Stimulated activated effector memory CD8-positive, alpha-beta T cell treated with anti-CD3 and anti-CD28 coated beads, Interleukin-12 subunit alpha, Interleukin-12 subunit beta, amount 100 ng/mL, for 72 hours (primary cell): ENCODE measurements around the gene SAXO1.
A peak's percentile ranks its signal among the peaks of the same experiment; 100 is the strongest.

Experiments
- ATAC-seq: fragments of 150-1000 bp; cut with Tn5 transposase; 2 replicates; pipeline ENCODE4 v1.10.0; 2021
- DNase-seq, 2 donors: peaks; one replicate each; pipeline ENCODE4 v3.0.0; 2021 to 2022; ENCODE audit warnings: low spot score in 2 of 2
- H3K27ac Mint-ChIP-seq: one replicate; pipeline ENCODE4 v1.8.0; 2022; ENCODE audit warnings: mild to moderate bottlenecking, mixed read lengths
- H3K36me3 Mint-ChIP-seq: one replicate; pipeline ENCODE4 v1.8.0; 2022; ENCODE audit warnings: mild to moderate bottlenecking, mixed read lengths
- H3K4me1 Mint-ChIP-seq: one replicate; pipeline ENCODE4 v1.8.0; 2022; ENCODE audit warnings: mixed read lengths
- H3K4me3 Mint-ChIP-seq: one replicate; pipeline ENCODE4 v1.8.0; 2022; ENCODE audit warnings: mild to moderate bottlenecking, mixed read lengths
- H3K9me3 Mint-ChIP-seq: one replicate; pipeline ENCODE4 v1.8.0; 2022; ENCODE audit warnings: mixed read lengths

The SAXO1 gene, protein sequence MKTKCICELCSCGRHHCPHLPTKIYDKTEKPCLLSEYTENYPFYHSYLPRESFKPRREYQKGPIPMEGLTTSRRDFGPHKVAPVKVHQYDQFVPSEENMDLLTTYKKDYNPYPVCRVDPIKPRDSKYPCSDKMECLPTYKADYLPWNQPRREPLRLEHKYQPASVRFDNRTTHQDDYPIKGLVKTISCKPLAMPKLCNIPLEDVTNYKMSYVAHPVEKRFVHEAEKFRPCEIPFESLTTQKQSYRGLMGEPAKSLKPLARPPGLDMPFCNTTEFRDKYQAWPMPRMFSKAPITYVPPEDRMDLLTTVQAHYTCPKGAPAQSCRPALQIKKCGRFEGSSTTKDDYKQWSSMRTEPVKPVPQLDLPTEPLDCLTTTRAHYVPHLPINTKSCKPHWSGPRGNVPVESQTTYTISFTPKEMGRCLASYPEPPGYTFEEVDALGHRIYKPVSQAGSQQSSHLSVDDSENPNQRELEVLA

DNA sequence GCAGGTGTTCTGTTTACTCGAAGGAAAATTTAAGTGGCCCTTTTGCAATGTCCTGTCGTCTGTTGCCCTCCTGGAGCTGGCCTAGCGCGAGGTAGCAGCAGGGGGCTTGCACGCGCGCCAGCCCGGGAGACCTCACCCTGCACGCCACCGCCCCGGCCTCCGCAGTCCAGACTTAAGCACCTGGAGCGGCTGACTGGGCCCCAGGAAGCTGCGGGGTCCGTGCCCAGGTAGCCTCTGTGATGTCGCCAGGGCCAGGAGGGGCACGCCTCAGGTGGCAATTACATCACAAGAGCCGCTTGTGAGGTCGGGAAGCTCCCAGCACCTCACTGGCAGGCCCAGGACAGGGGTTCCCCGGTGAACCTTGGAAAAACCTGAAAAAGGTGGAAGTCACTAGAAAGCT, at the start of gene SAXO1:
Gene SAXO1, minus strand, starts transcription at position 195 of the 400 bp plus-strand sequence. CDS start 301 bp downstream, outside the sequence.
- Mint-ChIP-seq H3K36me3 (no peaks in the 10 kb centered on the region), H3K9me3 (no peaks in the 10 kb centered on the region), H3K4me3 (no peak within 1 kb of the TSS), H3K4me1 (no peaks in the 10 kb centered on the region), H3K27ac (no peak within 1 kb of the TSS)
- DNase-seq, result peak in 1 of 2 donors; percentile 42
- no peak for ATAC-seq

DNA sequence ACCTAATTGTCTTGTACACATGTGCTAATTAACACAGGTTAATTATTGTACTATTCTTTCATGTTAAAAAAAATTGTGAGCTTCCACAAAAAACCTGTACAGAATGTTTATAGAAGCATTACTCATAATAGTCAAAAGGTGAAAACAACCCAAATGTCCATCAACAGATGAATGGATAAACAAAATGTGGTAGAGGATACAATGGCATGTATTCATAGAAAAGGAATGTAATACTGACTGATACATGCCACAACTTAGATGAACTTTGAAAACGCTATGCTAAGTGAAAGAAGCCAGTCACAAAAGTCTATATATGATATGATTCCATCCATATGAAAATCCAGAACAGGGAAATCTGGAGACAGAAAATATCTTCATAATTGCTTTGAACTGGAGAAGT, 41.8 kb upstream of the SAXO1 start:
- Mint-ChIP-seq H3K27ac (no peak overlapping the region), H3K4me1 (peaks cover 6% of the 10 kb centered on the region), H3K36me3 (peaks cover 100% of the 10 kb centered on the region), H3K4me3 (no peak overlapping the region), H3K9me3 (no peaks in the 10 kb centered on the region)
- ATAC-seq (no peak), DNase-seq (no peak)

DNA sequence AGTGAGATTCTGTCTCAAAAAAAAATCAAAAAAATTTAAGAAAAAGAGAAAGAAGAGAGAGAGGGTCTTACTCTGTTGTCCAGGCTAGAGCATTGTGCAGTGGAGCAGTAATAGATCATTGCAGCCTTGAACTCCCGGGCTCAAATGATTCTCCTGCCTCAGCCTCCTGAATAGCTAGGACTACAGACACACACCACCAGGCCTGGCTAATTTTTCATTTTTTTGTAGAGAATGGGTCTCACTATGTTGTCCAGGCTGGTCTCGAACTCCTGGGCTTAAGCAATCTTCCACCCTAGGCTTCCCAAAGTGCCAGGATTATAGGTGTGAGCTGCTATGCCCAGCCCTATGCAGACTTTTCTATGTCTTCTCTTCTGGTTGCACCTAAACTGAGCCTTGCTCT, 41.2 kb upstream of the SAXO1 start:
- DNase-seq (no peak), ATAC-seq (no peak)
- Mint-ChIP-seq H3K9me3 (no peaks in the 10 kb centered on the region), H3K36me3 (peaks cover 100% of the 10 kb centered on the region), H3K27ac (no peak overlapping the region), H3K4me3 (no peak overlapping the region), H3K4me1 (peaks cover 6% of the 10 kb centered on the region)

DNA sequence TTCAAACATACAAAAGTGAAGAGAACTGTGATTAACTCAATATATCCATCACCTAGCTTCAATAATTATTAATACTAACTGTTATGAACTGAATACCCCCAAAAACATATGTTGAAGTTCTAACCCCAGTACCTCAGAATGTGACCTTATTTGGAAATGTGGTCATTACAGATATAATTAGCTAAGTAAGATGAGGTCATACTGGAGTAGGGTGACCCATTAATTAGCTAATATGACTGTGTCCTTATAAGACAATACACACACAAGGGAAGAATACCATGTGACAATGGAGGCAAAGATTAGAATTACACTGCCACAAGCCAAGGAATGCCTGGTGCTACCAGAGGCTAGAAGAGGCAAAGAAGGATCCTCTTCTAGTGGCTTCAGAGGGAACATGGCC, 24.0 kb upstream of the SAXO1 start:
- H3K9me3 Mint-ChIP-seq, result no peaks in the 10 kb centered on the region
- DNase-seq (no peak), ATAC-seq (no peak)
- no peak overlapping the region for H3K4me3 Mint-ChIP-seq
- no peak overlapping the region for H3K27ac Mint-ChIP-seq
- H3K4me1 Mint-ChIP-seq, result peaks cover 9% of the 10 kb centered on the region
- peaks cover 84% of the 10 kb centered on the region for H3K36me3 Mint-ChIP-seq

DNA sequence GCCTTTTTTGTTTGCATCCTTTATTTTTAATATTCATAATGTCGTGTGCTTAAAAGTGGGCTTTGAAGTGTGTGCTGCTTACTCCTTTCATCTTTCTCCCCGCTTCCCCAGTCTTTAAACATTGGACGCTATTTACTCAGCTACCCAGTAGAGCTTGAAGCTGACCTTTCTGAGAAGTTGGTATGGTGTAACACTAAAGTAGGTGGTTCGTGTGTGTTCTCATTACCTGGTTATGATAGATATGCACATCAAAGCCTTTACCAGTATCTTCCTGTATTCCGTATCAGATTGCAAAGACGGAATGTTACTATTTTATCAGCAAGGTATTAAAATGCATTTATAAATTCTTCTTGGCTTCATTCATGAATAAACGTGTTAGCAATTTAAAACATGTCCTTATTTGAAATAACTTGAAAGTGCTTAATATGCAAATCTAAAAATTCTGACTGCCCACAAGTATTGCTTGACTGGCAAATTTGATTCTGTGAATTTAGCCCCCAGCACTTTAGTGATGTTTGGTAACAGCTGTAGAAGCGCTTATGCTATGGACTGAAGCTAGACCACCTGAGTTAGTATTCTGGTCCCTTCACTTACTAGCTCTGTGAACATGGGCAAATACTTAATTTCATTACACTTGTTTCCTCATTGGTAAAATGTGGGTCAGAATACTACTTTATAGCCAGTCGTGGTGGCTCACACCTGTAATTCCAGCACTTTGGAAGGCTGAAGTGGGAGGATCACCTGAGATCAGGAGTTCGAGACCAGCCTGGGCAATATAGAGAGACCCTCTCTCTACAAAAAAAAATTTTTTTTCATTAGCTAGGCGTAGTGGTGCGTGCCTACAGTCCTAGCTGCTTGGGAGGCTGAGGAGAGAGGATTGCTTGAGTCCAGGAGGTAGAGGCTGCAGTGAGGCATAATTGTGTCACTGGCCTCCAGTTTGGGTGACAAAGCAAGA, 17.9 kb upstream of the SAXO1 start:
- DNase-seq, result no peak
- H3K36me3 Mint-ChIP-seq, result peaks cover 57% of the 10 kb centered on the region
- peak overlapping the region; percentile 95 for H3K27ac Mint-ChIP-seq
- H3K4me1 Mint-ChIP-seq, result peaks cover 25% of the 10 kb centered on the region
- no peak for ATAC-seq
- H3K9me3 Mint-ChIP-seq, result no peaks in the 10 kb centered on the region
- H3K4me3 Mint-ChIP-seq, result peak overlapping the region; percentile 82

DNA sequence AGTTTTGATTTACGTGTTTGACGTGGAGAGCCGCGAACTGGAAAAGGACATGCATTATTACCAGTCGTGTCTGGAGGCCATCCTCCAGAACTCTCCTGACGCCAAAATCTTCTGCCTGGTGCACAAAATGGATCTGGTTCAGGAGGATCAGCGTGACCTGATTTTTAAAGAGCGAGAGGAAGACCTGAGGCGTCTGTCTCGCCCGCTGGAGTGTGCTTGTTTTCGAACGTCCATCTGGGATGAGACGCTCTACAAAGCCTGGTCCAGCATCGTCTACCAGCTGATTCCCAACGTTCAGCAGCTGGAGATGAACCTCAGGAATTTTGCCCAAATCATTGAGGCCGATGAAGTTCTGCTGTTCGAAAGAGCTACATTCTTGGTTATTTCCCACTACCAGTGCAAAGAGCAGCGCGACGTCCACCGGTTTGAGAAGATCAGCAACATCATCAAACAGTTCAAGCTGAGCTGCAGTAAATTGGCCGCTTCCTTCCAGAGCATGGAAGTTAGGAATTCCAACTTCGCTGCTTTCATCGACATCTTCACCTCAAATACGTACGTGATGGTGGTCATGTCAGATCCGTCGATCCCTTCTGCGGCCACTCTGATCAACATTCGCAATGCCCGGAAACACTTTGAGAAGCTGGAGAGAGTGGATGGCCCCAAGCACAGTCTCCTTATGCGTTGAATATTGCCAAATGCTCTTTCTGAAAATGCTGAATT, 17.1 kb upstream of the SAXO1 start:
- ATAC-seq, result peak; percentile 0
- peak overlapping the region; percentile 82 for H3K4me3 Mint-ChIP-seq
- DNase-seq, result no peak
- H3K4me1 Mint-ChIP-seq, result peaks cover 19% of the 10 kb centered on the region
- H3K9me3 Mint-ChIP-seq, result no peaks in the 10 kb centered on the region
- H3K27ac Mint-ChIP-seq, result peak overlapping the region; percentile 95
- peaks cover 49% of the 10 kb centered on the region for H3K36me3 Mint-ChIP-seq

DNA sequence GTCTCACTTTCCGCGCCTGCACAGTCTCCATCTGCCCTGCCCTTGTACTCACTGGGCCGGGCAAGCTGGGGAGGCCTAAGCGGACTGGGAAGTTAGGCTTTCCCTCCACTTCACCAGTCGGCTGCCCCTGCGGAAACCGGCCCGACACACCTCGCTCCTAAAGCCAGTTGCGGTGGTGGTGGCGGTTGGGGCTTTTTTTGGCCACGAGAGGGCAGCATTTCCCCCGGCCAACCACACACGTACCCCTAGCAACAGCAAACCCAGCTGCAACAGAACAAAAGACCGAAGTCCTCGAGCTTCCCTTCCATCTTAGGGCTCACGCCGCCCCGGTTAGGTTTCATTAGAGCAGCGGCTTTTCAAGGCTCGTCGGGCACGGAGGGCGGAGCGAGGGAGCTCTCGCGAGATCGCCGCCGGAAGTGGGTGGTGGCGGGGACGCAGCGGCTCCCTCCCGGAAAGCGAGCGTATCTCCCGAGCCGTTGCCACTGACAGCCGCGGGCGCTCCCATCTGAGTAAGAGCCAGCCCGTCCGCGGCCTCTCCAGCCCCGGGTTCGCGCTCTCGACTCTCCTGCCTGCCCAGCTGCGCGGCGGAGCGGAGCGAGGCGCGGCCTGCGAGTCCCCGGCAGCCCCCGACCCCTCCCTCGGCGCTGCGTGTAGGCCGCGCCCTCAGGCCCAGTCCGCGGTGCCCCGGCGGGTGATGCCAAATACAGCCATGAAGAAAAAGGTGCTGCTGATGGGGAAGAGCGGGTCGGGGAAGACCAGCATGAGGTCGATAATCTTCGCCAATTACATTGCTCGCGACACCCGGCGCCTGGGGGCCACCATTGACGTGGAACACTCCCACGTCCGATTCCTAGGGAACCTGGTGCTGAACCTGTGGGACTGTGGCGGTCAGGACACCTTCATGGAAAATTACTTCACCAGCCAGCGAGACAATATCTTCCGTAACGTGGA, 16.2 kb upstream of the SAXO1 start, which contains the start of gene RRAGA:
Gene RRAGA, plus strand, starts transcription at position 462 of the 951 bp plus-strand sequence. Its CDS starts 233 bp downstream, at position 695.
- peak; percentile 93 for ATAC-seq
- Mint-ChIP-seq H3K27ac (peak within 1 kb of the TSS; percentile 95), H3K4me3 (peak within 1 kb of the TSS; percentile 82), H3K9me3 (no peaks in the 10 kb centered on the region), H3K4me1 (peaks cover 19% of the 10 kb centered on the region), H3K36me3 (peaks cover 45% of the 10 kb centered on the region)
- peak; percentile 92 to 97 for DNase-seq

DNA sequence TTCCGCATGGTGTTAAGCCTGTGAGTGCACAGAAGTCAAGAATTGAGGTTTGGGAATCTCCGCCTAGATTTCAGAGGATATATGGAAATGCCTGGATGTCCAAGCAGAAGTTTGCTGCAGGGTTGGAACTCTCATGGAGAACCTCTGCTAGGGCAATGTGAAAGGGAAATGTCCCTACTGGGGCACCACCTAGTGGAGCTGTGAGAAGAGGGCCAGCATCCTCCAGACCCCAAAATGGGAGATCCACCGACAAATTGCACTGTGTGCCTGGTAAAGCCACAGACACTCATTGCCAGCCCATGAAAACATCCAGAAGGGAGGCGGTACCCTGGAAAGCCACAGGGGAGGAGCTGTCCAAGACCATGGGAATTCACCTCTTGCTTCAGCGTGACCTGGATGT, 3.6 kb upstream of the SAXO1 start:
- no peaks in the 10 kb centered on the region for H3K36me3 Mint-ChIP-seq
- no peaks in the 10 kb centered on the region for H3K4me1 Mint-ChIP-seq
- H3K27ac Mint-ChIP-seq, result no peak overlapping the region
- DNase-seq (peak in 1 of 2 donors; percentile 41), ATAC-seq (no peak)
- no peaks in the 10 kb centered on the region for H3K9me3 Mint-ChIP-seq
- H3K4me3 Mint-ChIP-seq, result no peak overlapping the region

DNA sequence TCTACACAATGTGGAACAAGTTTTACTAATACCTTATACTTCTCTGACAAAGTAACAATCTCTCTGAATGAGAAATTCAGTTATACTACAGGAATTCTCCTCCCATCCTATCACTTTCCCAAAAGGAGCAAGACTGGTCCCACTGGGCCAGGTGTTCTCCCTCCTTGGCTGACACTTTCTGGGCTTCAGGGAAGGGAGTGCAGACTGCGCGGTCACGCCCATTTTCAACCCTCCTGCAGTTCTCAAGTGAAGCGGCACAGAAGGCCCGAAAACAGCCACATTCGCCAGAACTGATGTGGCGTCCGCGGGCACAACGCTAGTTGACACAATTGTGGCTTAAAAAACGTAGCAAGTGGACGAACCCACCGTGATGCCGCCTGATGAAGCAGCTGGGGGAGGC, 603 bp downstream of the SAXO1 start:
- H3K36me3 Mint-ChIP-seq, result no peaks in the 10 kb centered on the region
- H3K4me1 Mint-ChIP-seq, result no peaks in the 10 kb centered on the region
- no peak overlapping the region for H3K27ac Mint-ChIP-seq
- H3K4me3 Mint-ChIP-seq, result no peak overlapping the region
- ATAC-seq (no peak), DNase-seq (peak in 1 of 2 donors; percentile 44)
- H3K9me3 Mint-ChIP-seq, result no peaks in the 10 kb centered on the region

DNA sequence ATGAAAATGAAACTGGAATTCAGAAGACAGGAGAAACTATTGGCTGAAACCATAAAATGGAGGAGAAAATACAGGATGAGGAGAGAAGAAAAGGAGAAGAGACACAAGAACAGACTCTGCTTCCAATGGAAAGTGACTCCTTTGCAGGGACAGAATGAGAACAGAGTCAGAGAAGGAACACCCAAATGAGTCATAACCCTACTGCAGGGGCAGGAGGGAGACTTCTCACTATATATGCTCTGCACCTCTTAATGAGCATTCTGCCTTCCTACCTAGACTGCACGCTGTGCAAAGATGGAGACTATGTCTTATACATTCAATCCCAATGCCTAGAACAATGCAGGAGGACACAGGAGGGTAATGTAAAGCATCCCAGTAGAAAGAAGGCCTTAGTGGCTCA, 2.1 kb downstream of the SAXO1 start:
- Mint-ChIP-seq H3K4me1 (peaks cover 7% of the 10 kb centered on the region), H3K36me3 (no peaks in the 10 kb centered on the region), H3K4me3 (no peak overlapping the region), H3K27ac (no peak overlapping the region), H3K9me3 (no peaks in the 10 kb centered on the region)
- ATAC-seq (peak; percentile 81), DNase-seq (peak in 1 of 2 donors; percentile 39)

DNA sequence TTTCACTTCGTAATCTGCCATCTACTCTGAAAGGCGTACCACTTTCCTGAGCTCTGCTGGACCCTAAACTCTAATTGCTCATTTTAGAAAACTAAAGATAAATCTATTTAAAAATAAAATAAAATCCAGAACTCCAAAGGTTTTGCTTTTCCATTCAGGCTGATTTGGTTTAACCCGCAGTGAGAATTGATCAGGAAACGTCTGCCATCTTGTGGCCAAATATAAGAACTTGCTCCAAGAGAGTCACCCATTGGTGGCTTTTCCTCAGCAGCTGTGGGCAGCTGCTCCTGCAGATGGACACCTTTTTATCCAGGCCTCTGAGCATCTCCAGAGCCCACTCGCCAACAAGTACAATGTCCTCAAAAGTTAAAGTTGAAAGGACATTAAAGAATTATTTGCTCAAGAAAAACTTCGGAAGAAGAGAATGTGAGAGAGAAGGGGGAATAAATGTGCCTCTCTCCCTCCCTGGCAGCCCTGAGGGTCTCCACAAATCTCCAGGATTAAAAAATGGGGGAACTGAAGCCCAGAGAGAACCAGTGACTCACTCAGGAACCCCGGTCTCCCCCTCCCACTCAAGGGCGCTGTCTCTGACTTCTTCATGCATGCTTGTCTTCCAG, 4.1 kb downstream of the SAXO1 start:
- Mint-ChIP-seq H3K27ac (no peak overlapping the region), H3K4me1 (peaks cover 7% of the 10 kb centered on the region), H3K9me3 (no peaks in the 10 kb centered on the region), H3K36me3 (no peaks in the 10 kb centered on the region), H3K4me3 (no peak overlapping the region)
- DNase-seq (peak in 1 of 2 donors; percentile 54), ATAC-seq (peak; percentile 46)

DNA sequence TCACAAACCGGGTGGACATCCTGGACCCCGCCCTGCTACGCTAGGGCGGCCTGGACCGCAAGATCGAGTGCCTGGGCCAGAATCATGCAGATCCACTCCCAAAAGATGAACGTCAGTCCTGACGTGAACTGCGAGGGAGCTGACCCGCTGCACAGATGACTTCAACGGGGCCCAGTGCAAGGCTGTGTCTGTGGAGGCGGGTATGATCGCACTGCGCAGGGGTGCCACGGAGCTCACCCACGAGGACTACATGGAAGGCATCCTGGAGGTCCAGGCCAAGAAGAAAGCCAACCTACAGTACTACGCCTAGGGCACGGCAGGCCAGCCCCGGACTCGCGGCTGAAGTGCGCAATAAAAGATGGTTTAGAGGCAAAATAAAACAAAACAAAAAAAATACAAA, 5.2 kb downstream of the SAXO1 start:
- ATAC-seq (no peak), DNase-seq (peak in 1 of 2 donors; percentile 15)
- Mint-ChIP-seq H3K4me3 (no peak overlapping the region), H3K36me3 (no peaks in the 10 kb centered on the region), H3K4me1 (peaks cover 7% of the 10 kb centered on the region), H3K27ac (no peak overlapping the region), H3K9me3 (no peaks in the 10 kb centered on the region)

DNA sequence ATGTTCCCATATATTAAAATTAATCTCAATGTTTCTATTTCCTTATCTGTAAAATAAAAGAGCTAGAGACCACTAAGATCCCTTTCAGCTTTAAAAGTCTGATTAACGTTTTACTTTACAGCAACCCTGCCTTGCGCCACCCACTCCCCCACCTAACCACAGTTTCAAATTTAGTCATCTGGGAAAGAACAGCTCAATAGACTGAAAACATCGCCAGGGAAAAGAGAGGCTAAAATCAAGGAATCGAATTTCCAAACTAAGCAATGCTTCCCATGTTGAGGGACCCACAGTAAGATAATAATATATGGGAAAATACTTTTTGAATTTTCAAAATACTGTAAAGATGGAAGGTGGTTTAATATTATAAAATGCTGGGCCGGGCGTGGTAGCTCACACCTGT, 6.6 kb downstream of the SAXO1 start:
- Mint-ChIP-seq H3K27ac (no peak overlapping the region), H3K4me3 (no peak overlapping the region), H3K4me1 (peaks cover 7% of the 10 kb centered on the region), H3K9me3 (no peaks in the 10 kb centered on the region), H3K36me3 (no peaks in the 10 kb centered on the region)
- ATAC-seq (peak; percentile 45), DNase-seq (no peak)

DNA sequence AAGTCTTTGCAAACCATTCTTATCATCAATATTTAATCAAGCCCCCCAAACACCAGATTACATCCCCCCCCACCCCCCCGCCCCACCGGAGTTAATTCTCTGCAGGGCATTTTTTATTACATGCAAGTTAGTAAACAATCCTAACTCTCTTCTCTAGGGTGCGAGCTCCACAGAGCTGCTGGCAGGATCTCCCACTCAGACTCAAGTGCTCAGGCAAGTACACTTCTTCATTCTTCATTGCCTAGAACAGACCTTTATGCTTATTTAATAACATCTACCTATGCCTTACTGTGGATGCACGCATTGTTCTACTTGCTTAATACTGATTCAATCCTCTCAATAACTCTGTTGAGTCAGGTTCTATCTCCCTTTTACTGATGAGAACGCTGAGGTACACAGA, 9.9 kb downstream of the SAXO1 start:
- no peak for ATAC-seq
- Mint-ChIP-seq H3K9me3 (no peaks in the 10 kb centered on the region), H3K4me3 (no peak overlapping the region), H3K4me1 (peaks cover 7% of the 10 kb centered on the region), H3K27ac (no peak overlapping the region), H3K36me3 (no peaks in the 10 kb centered on the region)
- no peak for DNase-seq
